ENCODE measurements around the gene AGAP1. TPM values are rescaled to one million over a fixed set of nuclear protein-coding genes. Genes with fewer than 3 reads are reported as not detected.

AGAP1 gene
- total RNA-seq, 1 donor from 2014 or later, result 43.9 TPM

- no peaks in the 10 kb centered on the region for H3K9me3 Mint-ChIP-seq (ENCODE audit: unreplicated experiment)
- TF ChIP-seq, protein P1, sequence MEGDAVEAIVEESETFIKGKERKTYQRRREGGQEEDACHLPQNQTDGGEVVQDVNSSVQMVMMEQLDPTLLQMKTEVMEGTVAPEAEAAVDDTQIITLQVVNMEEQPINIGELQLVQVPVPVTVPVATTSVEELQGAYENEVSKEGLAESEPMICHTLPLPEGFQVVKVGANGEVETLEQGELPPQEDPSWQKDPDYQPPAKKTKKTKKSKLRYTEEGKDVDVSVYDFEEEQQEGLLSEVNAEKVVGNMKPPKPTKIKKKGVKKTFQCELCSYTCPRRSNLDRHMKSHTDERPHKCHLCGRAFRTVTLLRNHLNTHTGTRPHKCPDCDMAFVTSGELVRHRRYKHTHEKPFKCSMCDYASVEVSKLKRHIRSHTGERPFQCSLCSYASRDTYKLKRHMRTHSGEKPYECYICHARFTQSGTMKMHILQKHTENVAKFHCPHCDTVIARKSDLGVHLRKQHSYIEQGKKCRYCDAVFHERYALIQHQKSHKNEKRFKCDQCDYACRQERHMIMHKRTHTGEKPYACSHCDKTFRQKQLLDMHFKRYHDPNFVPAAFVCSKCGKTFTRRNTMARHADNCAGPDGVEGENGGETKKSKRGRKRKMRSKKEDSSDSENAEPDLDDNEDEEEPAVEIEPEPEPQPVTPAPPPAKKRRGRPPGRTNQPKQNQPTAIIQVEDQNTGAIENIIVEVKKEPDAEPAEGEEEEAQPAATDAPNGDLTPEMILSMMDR (IDR thresholded peaks at IDR 0.05; ENCODE audit: unreplicated experiment), result no peak
- H3K27me3 Mint-ChIP-seq (ENCODE audit: unreplicated experiment), result peaks cover 5% of the 10 kb centered on the region
- H3K36me3 Mint-ChIP-seq (ENCODE audit: low read depth, unreplicated experiment), result peaks cover 13% of the 10 kb centered on the region
- DNase-seq (ENCODE audit: low spot score), result no peak
- H3K27ac Mint-ChIP-seq (ENCODE audit: unreplicated experiment), result no peak overlapping the region
- H3K4me1 Mint-ChIP-seq (ENCODE audit: unreplicated experiment), result peaks cover 12% of the 10 kb centered on the region
- H3K4me3 Mint-ChIP-seq (ENCODE audit: unreplicated experiment), result peak overlapping the region; percentile 4
Measured at GRCh38 chr2:235515364-235515742, 21.5 kb downstream of the AGAP1 start.

DNA sequence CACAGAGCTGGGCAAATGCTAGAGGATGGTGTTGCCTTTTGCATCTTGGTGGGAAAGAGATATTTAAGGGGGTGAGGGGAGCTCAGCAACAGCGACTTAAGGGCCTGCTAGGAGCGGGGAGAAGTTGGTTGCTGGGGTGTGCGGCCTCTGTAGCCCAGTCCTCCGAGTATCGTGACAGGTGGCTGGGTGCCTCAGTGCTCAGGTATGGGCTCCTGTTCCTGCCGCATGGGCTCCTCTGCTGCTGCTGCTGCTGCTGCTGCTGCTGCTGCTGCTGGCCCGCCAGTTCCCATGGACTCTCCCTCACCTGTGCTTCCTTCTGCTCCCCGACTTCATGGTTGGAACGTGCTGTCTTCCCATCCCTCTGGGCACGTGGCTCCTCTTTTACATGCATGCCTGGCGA lies 22.0 kb downstream of the AGAP1 start:
- Mint-ChIP-seq H3K36me3 (ENCODE audit: low read depth, unreplicated experiment) (peaks cover 13% of the 10 kb centered on the region), H3K9me3 (ENCODE audit: unreplicated experiment) (no peaks in the 10 kb centered on the region), H3K27me3 (ENCODE audit: unreplicated experiment) (peaks cover 3% of the 10 kb centered on the region), H3K27ac (ENCODE audit: unreplicated experiment) (no peak overlapping the region), H3K4me3 (ENCODE audit: unreplicated experiment) (peak overlapping the region; percentile 4), H3K4me1 (ENCODE audit: unreplicated experiment) (peaks cover 17% of the 10 kb centered on the region)
- TF ChIP-seq, protein P1 (IDR thresholded peaks at IDR 0.05; ENCODE audit: unreplicated experiment), result no peak
- DNase-seq (ENCODE audit: low spot score), result no peak

DNA sequence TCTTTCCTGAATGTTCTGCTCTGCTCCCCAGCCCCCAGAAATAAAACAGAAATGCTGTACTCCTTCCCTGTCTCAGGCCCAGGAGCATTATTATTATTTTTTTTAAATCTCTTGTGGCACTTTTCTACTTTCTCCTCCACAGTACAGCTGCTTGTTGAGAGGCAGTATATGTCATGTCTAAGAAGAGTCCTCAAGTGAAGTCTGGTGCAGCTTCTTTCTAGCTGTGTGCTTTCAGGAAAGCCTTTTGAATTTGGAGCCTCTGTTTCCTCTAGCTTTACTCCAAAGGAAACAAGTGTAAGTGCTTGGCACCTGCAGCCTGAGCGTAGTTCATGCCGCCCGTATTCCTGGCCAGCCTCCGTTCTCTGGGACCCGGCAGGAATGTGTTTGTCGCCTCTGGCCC lies 22.4 kb downstream of the AGAP1 start:
- peaks cover 13% of the 10 kb centered on the region for H3K36me3 Mint-ChIP-seq (ENCODE audit: low read depth, unreplicated experiment)
- no peak overlapping the region for H3K4me3 Mint-ChIP-seq (ENCODE audit: unreplicated experiment)
- H3K4me1 Mint-ChIP-seq (ENCODE audit: unreplicated experiment), result peaks cover 17% of the 10 kb centered on the region
- no peak overlapping the region for H3K27ac Mint-ChIP-seq (ENCODE audit: unreplicated experiment)
- DNase-seq (ENCODE audit: low spot score), result no peak
- no peaks in the 10 kb centered on the region for H3K9me3 Mint-ChIP-seq (ENCODE audit: unreplicated experiment)
- TF ChIP-seq, protein P1 (IDR thresholded peaks at IDR 0.05; ENCODE audit: unreplicated experiment), result no peak
- peaks cover 3% of the 10 kb centered on the region for H3K27me3 Mint-ChIP-seq (ENCODE audit: unreplicated experiment)

DNA sequence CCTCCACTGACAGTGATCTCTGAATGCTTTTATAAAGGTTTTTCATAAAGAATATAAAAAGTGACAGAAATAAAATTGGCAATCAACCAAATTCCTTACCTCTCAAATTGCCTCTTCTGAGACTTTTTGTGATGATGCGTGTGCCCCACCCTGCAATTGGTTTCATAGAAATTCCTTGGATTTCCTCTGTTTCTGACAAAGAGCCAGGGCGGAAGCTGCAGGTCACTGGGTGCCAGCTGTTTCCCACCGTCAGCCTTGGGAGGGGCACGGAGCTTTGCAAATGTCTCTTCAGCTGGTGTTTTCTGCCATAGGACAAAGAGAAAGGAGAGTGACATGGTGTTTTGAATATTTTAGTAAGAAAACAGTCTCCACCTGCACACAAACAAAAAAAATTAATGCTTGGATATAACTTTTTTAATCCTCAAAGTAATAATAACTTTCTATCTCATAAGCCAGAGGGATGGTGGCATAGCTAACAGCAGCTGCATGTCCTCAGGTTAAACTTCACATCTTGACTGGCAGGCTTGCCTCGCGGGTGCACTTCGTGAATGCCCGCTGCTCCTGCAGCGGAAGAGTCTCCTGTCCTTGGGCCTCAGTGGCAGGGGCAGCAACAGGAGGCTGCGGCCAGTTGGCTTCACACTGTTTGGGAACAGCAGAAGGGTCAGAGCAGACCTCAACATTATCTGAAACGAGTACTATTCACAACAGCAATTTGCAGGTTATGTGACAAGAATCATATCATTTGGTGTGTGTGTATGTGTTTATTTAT lies 24.7 kb downstream of the AGAP1 start:
- Mint-ChIP-seq H3K27ac (ENCODE audit: unreplicated experiment) (peak overlapping the region; percentile 52), H3K4me1 (ENCODE audit: unreplicated experiment) (peaks cover 21% of the 10 kb centered on the region), H3K27me3 (ENCODE audit: unreplicated experiment) (peaks cover 3% of the 10 kb centered on the region), H3K4me3 (ENCODE audit: unreplicated experiment) (no peak overlapping the region), H3K9me3 (ENCODE audit: unreplicated experiment) (no peaks in the 10 kb centered on the region), H3K36me3 (ENCODE audit: low read depth, unreplicated experiment) (peaks cover 13% of the 10 kb centered on the region)
- TF ChIP-seq, protein P1 (IDR thresholded peaks at IDR 0.05; ENCODE audit: unreplicated experiment), result no peak
- no peak for DNase-seq (ENCODE audit: low spot score)

DNA sequence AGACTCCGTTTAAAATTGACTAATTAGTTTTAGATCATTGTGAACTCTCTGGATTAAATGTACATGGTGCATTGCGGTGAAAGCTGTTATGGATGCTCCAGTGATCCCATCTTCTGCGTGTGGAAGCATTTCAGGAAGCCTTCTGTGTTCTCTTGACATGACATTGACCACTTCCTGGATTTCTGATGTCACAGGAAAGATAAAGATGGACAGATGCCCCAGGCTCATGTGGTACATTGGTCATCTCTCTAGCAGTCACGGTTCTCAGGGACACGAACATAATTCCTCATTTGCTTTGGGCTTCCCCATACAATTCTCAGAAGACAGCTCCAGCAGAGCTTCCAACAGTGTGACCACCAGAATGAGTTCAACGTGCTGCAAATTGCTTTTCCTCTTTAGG lies 26.9 kb downstream of the AGAP1 start:
- H3K4me1 Mint-ChIP-seq (ENCODE audit: unreplicated experiment), result peaks cover 19% of the 10 kb centered on the region
- H3K36me3 Mint-ChIP-seq (ENCODE audit: low read depth, unreplicated experiment), result peaks cover 4% of the 10 kb centered on the region
- no peaks in the 10 kb centered on the region for H3K27me3 Mint-ChIP-seq (ENCODE audit: unreplicated experiment)
- TF ChIP-seq, protein P1 (IDR thresholded peaks at IDR 0.05; ENCODE audit: unreplicated experiment), result no peak
- H3K27ac Mint-ChIP-seq (ENCODE audit: unreplicated experiment), result no peak overlapping the region
- no peaks in the 10 kb centered on the region for H3K9me3 Mint-ChIP-seq (ENCODE audit: unreplicated experiment)
- no peak overlapping the region for H3K4me3 Mint-ChIP-seq (ENCODE audit: unreplicated experiment)
- DNase-seq (ENCODE audit: low spot score), result no peak
